GM19324 (cell line): ENCODE data around the gene ZNF814.
"Not testable (repeated sequence)": the region's sequence is repeated elsewhere in the genome, so short reads cannot be mapped to it uniquely, and the experiment has no call there.

Experiments
- ATAC-seq: cut with Tn5 transposase; IDR thresholded peaks from one replicate; pipeline ENCODE4 v1.9.1; 2021; ENCODE audit warnings: mild to moderate bottlenecking, moderate library complexity; ENCODE audit not compliant: unreplicated experiment, low FRiP score

The ZNF814 gene

DNA sequence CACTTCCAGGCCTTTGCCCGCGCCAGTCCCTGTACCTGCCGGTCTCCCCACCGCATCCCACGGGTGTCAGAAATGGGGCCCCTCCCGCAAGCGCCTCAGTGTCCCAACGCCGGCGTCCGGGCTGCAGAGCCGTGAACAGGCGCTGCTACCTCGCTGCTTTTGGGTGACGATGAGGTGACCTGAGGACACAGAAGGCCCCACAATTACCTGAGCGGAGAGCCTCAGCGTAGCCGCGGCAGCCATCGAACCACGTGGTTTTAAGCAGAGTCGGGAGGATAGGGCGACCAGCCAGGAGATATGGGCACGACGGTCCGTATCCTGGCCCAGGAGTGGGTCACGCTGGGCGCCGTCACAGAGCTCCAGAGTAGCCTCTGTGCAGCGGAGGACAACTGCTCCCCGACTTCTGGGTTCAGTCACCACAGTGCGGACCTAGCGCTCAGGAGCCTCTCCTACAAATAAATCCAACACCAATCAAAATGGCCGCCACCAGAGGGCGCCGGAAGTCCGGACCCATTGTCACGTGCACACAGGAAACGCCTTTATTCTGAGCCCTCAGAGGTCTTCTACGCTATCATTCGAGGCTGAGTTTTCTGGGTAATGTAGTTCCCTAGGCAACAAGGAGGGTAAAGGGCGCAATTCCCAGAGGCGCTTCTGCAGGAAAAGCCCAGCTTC, at the start of gene ZNF814:
ZNF814 (minus strand) TSS at position 478 of the 672 bp plus-strand sequence; CDS start at position 243, 235 bp downstream.
- ATAC-seq, result no peak

DNA sequence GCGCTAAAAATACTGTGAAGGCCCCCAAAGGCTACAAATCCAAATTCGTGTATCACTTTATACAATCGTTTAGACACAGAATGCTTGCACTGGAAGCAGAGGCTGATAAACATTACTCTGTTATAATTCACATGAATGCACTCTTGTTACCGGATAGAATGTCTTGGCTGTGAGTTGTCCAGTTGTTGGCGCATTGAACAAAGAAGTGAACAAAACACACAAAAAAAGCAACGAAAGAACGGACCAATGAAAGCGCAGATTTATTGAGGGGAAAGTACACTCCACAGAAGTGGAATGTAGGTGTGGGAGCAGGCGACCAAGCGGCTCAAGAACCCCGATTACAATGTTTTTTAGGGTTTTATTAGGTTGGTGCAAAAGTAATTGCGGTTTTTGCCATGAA, 46.9 kb upstream of the ZNF814 start:
- no peak for ATAC-seq

DNA sequence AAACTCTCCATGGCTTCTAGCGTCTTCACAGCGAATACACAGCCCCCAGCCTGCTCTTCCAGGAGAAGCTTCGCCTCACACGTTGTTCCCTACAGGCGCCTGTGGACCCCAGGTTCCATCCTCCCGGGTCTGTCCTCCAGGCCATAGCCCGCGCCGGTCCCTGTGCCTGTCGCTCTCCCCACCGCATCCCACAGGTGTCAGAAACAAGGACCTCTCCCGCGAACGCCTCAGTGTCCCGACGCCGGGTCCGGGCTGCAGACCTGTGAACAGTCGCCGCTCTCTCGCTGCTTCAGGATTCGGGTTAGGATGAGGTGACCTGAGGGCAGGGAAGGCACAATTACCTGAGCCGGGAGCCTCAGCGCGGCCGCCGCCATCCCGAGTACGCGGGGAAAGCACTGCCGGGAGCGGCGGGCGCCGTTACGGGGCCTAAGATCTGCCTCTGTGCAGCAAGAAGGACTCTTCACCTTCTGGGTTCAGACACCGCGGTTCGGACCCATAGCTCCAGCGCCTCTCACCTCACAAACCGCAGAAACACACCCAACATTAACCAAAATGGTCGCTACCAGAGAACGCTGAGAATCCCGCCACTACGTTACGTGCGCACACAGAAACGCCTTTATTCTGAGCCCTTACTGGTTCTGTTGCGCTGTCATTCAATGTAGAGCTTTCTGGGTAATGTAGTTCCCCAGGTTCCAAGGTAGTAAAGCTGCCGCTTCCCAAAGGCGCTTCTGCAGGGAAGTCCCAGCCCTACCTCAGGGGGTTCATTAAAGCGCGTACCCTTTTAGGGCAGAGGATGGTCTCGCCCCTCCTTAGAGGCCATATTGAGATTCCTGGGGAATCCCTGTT, 46.2 kb upstream of the ZNF814 start, which contains the start of gene ZNF418:
ZNF418 (minus strand) TSS at position 583 of the 846 bp plus-strand sequence. CDS start 1,580 bp downstream, outside the sequence.
- no peak for ATAC-seq

DNA sequence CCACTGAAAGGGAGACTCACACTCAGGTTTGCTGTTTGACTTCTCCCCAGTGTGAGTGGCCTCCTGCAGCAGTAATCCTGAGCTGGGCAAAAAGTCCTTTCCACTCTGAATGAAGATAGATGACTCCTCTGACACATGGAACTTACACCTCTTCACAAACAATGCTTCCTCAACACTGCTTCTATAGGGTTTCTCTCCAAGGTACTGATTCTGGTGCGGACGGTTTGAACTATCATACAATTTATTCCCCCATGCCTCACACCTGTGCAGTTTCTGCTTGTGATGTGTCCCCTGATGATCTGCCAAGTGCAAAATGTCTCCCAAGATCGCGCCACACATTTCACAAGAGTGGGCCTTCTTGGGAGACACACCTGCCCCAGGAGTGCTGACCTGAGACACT, 38.8 kb upstream of the ZNF814 start:
- ATAC-seq, result no peak

DNA sequence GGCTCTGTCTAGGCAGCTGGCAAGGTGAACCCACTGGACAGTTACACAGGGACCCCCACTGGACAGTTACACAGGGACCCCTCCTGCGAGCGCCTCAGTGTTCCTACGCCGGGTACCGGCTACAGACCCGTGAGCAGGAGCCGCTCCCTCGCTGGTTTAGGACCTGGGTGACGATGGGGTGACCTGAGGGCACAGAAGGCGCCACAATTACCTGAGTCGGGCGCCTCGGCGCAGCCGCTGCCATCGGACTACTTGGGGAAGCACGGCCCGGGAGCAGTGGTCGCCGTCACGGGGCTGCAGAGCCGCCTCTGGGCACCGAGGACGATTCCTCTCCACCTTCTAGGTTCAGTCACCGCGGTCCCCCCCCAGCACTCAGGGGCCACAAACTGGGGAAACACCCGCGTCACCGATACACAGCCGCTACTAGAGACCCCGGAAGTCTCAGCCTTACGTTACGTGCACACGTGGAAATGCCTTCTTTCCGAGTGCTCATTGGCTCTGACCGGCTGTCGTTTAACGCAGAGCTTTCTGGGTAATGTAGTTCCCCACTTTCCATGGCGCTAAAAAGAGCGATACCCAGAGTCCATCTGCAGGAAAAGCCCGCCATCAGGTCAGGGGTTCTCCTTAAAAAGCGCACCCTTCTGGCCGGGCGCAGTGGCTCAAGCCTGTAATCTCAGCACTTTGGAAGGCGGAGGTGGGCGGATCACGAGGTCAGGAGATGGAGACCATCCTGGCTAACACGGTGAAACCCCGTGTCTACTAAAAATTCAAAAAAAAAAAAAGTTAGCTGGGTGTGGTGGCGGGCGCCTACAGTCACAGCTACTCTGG, 27.5 kb upstream of the ZNF814 start, which contains the start of gene ZNF417:
ZNF417 (minus strand) TSS at position 425 of the 828 bp plus-strand sequence; CDS start at position 244, 181 bp downstream.
- ATAC-seq, result peak; percentile 97

DNA sequence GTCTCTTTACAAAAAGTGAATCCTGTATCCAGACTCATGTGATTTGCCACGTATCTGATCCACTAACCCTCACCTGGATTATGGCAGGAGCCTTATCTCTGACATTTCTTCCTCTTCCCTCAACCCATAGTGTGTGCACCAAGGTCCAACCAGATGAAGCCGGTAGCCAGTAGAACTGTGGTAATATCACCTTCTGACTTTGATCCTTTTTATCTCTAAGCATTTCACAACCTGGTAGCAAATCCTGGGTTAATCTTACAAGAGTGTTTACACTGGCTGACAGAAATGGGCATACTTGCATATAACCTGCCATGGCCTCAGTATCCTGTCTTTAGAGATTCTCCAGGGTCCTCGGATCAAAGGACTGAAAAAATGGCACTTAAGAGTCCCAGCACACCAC, 25.7 kb upstream of the ZNF814 start:
- ATAC-seq, result no peak

DNA sequence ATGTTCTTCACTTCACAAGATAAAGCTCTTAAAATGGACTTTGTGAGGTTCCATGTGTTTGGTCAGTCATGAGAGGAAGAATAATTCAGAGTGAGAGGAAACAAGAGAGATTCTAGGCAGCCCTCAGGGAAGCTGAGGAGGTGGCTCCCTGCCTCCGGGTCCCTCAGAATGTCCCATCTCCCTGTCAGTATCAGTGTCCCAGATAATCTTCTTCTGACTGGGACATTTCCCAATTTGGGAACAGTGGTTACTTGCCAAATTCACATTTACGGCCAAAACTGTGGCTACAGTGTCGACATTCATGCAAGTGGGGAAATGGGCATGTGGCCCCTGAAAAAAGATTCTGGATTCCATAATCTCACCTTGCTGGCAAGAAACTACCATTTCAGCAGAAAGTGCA, 18.6 kb upstream of the ZNF814 start:
- ATAC-seq, result no peak

DNA sequence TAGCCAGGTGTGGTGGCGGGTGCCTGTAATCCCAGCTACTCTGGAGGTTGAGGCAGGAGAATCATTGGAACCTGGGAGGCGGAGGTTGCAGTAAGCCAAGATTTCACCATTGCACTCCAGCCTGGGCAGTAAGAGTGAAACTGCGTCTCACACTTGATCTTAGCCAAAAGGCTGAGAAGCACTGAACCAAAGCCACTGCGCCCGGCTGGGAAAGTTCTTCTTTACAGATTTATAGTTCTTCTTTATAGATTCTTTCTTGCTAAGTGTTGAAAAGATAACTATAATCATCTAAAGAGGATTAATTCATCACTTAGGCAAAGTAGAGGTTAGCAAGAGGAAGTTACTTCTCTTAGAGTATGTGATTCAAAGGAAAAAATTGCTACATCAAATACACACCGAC, 16.4 kb upstream of the ZNF814 start:
- no peak for ATAC-seq

DNA sequence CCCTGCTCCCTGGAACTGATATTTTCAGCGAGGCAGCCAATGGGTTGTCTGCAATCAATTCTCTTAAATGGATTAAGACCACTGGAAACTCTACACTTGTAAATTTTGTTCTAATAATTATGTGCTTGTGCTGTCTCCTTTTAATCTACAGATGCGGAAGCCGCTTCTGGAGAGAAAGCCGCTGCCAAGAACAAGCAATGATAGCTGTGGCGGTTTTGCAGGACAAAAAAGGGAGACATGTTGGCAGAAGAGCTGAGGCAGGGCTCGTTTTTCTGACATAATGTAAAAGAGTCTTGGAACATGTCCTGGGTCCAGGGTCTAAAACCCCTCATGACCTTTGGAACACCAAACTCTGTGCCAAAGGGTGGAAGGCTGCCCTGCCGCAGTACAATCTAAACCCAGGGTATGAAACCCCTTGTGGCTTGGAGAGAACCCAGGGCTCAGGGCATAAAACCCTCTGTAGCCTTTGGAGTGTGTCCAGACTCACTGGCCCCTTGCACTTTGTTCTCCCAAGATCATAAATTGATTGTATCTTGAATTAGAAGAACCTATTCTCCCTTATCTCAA, 14.9 kb upstream of the ZNF814 start:
- ATAC-seq, result no peak

DNA sequence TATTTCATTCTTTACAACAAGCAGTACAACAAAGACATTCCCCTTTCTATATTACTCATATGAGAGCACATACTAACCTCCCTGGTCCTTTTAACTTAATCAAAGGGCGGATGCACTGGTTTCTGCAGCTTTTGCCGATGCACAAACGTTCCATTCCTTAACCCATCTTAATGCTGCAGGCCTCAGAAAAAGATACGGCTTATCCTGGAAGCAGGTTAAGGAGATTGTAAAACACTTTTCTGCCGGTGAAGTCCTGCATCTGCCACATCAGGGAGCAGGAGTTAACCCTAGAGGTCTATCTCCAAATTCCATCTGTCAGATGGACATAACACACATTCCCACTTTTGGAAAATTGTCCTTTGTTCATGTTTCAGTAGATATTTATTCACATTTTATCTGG, 11.5 kb upstream of the ZNF814 start:
- ATAC-seq, result no peak

DNA sequence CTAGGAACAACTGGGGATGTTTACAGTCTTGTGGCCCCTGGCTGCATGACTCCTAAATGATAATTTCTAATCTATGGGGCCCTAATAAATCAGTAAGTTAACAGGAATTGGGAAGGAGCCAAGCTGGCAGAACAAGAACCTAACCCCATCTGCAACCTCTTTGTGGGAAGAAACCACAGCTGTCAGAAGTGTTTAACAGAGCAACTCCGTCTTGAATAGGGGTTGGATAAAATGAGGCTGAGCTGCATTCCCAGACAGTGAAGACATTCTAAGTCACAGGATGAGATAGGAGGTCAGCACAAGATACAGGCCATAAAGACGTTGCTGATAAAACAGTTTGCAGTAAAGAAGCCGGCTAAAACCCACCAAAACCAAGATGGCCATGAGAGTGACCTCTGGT, 1.9 kb upstream of the ZNF814 start:
- ATAC-seq, result not testable (repeated sequence)

DNA sequence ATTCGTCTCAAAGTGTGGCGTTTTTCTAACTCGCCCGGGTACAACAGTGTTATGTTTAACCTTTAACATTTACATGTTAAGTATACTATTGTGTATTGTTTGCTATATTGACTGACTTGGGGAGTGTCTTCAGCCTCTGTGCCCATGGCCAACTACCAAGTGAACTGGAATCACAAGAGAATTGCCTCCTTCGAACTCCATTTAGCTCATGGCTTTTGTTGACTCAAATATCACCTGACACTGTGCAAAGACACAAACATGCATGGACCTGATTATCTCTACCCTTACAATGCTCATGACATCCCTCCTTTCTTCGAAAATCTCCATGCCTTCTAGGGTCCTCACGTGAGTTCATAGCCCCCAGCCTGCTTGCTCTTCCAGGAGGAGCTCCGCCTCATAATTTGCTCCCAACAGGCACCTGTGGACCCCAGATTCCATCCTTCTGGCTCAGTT, 704 bp downstream of the ZNF814 start:
- no peak for ATAC-seq

DNA sequence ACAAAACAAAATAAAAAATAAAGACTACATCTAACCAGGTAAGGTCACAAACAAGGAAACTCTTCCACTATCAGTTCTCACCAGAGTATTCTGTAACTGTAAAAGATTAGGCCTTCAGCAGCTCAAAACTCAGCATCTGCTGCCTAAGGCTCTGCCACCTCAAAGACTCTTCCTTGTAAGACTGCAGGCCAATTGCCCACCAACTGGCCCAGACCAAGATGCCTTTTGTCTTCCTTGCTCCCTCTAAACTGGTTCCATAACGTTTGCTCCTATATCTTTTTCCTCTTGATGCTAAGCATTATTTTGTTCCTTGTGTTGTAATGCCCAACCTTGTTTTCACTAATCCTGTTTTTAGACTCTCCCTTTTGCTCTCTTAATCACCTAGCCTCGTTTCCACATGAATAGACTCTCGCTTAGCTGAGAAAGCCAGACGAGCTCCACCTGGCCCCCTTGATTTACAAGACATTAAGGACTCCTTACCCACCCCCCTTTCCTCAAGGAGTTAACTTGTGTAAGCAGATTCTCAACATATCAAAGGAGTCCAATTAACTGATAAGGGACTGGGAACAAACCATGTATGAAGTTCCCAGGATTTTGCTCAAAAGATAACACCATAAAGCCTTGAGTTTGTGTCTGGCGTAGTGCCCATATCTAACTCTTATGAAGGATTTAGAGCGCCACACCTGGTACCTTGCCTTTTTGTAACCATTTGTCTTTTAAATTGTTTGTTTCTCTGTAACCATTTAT, 1.5 kb downstream of the ZNF814 start:
- ATAC-seq, result no peak

DNA sequence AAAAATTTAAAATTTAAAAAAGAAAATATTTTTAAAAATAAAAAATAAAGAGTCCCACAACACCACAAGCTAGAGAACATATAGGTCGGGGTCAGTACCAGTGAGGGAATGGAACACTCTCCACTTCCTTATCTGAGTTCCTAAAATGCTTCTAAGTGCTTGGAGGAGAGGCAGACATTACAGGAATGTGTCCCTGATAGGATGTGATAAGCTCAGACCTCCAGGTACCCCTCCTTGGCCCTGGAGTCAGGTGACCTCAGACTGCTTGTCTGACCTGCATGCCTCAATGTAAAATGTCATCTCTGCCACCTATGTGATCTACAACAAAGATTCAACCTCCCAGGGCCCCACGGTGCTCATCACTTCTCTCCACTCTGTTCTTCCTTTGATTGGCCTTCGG, 2.8 kb downstream of the ZNF814 start:
- ATAC-seq, result no peak

DNA sequence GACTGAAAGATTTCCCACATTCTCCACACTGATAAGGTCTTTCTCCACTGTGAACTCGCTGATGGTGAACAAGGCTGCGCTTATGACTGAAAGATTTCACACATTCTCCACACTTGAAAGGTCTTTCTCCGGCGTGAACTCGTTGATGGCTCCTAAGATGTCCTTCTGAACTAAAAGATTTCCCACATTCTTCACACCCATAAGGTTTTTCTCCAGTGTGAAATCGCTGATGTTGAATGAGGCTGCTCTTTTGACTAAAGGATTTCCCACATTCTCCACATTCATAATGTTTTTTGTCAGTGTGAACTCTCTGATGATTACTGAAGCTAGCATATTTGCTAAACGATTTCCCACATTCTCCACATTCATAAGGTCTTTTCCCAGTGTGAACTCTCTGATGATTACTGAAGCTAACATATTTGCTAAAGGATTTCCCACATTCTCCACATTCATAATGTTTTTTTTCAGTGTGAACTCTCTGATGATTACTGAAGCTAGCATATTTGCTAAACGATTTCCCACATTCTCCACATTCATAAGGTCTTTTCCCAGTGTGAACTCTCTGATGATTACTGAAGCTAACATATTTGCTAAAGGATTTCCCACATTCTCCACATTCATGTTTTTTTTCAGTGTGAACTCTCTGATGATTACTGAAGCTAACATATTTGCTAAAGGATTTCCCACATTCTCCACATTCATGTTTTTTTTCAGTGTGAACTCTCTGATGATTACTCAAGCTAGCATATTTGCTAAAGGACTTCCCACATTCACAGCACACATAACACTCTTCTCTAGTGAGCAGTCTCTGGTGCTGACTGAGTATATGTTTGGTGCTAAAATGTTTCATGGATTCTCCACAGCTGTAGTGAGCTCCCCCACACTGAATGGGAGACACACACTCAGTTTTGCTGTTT, 14.7 kb downstream of the ZNF814 start:
- not testable (repeated sequence) for ATAC-seq

DNA sequence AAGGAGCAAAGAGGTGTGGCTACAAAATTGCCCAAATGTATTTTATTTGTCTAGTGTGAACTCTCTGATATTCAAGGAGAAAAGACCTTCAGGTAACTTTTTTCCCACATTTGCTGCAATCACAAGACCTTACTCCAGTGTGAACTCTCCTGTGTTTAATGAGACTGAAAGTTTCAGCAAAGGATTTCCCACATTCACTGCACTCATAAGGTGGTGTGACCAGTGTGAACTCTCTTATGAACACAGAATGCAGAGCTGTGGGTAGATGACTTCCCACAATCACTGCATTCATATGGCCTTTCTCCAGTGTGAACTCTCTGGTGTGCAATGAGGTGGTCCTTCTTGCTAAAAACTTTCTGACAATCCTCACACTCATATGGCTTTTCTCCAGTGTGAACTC, 16.4 kb downstream of the ZNF814 start:
- ATAC-seq, result no peak

DNA sequence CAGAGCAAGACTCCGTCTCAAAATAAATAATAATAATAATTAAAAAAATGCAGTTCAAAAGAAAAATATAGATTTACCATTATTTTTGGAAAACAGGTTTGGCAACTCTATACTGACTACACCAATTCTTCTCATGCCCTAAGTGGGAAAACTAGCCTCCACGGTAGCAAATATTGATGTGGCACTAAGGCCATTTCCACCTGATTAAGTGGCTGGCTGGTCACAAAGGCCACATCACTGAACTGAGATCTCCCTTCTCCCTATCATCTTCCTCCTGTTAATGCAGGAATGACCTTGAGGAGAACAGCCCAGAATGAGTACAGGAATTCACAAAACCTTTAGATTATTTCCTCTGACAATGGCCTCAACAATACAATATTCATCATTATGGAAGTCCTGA, 18.6 kb downstream of the ZNF814 start:
- no peak for ATAC-seq

DNA sequence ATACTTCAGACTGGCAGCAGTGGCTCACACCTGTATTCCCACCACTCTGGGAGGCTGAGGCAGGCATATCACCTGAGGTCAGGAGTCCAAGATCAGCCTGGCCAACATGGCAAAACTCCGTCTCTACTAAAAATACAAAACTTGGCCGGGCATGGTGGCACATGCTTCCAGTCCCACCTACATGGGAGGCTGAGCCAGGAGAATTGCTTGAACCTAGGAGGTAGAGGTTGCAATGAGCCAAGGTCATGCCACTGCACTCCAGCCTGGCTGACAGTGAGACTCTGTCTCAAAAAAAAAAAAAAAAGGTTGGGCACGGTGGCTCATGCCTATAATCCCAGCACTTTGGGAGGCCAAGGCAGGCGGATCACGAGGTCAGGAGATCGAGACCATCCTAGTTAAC, 19.2 kb downstream of the ZNF814 start:
- ATAC-seq, result not testable (repeated sequence)
